ENCODE results near the gene VPS45. TPM values are rescaled to one million over a fixed set of nuclear protein-coding genes. Genes with fewer than 3 reads are reported as not detected.
"Not testable (repeated sequence)": the region's sequence is repeated elsewhere in the genome, so short reads cannot be mapped to it uniquely, and the experiment has no call there.

VPS45 gene
- total RNA-seq, 1 donor, result 36.9 TPM

- no peak for TF ChIP-seq CTCF (IDR thresholded peaks at IDR 0.05; ENCODE audit: extremely low read depth, low read depth, low read length)
- Histone ChIP-seq H3K36me3 (ENCODE audit: insufficient read depth, low read length) (peaks cover 4% of the 10 kb centered on the region), H3K4me2 (ENCODE audit: insufficient read depth, low read length) (no peak overlapping the region), H3K27me3 (ENCODE audit: insufficient read depth, low read length) (no peaks in the 10 kb centered on the region), H3K4me3 (ENCODE audit: insufficient read depth, low read length) (no peak overlapping the region), H3K27ac (ENCODE audit: low read depth, low read length) (no peak overlapping the region), H3K79me2 (ENCODE audit: insufficient read depth, low read length) (no peaks in the 10 kb centered on the region), H2AFZ (ENCODE audit: low read length) (no peak overlapping the region), H4K20me1 (ENCODE audit: insufficient read depth, low read length) (no peaks in the 10 kb centered on the region), H3K9me3 (ENCODE audit: low read depth, low read length) (no peaks in the 10 kb centered on the region), H3K4me1 (ENCODE audit: insufficient read depth, low read length) (no peaks in the 10 kb centered on the region)
- no peak for DNase-seq (ENCODE audit: insufficient read length, low spot score, missing footprints)
Measured at GRCh38 chr1:150127868-150128267, 60.3 kb downstream of the VPS45 start.

- DNase-seq (ENCODE audit: insufficient read length, low spot score, missing footprints), result no peak
- H3K36me3 ChIP-seq (ENCODE audit: insufficient read depth, low read length), result peaks cover 4% of the 10 kb centered on the region
- H3K79me2 ChIP-seq (ENCODE audit: insufficient read depth, low read length), result no peaks in the 10 kb centered on the region
Measured at GRCh38 chr1:150132372-150132771, 64.8 kb downstream of the VPS45 start.

GRCh38 chr1:150134537-150134936 is 67.0 kb downstream of the VPS45 start:
- Histone ChIP-seq H3K27ac (ENCODE audit: low read depth, low read length) (no peak overlapping the region), H2AFZ (ENCODE audit: low read length) (no peak overlapping the region), H3K79me2 (ENCODE audit: insufficient read depth, low read length) (no peaks in the 10 kb centered on the region), H3K4me2 (ENCODE audit: insufficient read depth, low read length) (no peak overlapping the region), H3K36me3 (ENCODE audit: insufficient read depth, low read length) (peaks cover 3% of the 10 kb centered on the region), H3K4me3 (ENCODE audit: insufficient read depth, low read length) (no peak overlapping the region), H3K9me3 (ENCODE audit: low read depth, low read length) (no peaks in the 10 kb centered on the region), H4K20me1 (ENCODE audit: insufficient read depth, low read length) (no peaks in the 10 kb centered on the region), H3K4me1 (ENCODE audit: insufficient read depth, low read length) (peaks cover 4% of the 10 kb centered on the region), H3K27me3 (ENCODE audit: insufficient read depth, low read length) (no peaks in the 10 kb centered on the region)
- no peak for TF ChIP-seq CTCF (IDR thresholded peaks at IDR 0.05; ENCODE audit: extremely low read depth, low read depth, low read length)
- no peak for DNase-seq (ENCODE audit: insufficient read length, low spot score, missing footprints)

More at GRCh38 chr1:150132372-150132771, 64.8 kb downstream of the VPS45 start:
- no peaks in the 10 kb centered on the region for H3K9me3 ChIP-seq (ENCODE audit: low read depth, low read length)
- H3K27ac ChIP-seq (ENCODE audit: low read depth, low read length), result no peak overlapping the region
- H3K4me1 ChIP-seq (ENCODE audit: insufficient read depth, low read length), result peaks cover 4% of the 10 kb centered on the region
- no peak for TF ChIP-seq CTCF (IDR thresholded peaks at IDR 0.05; ENCODE audit: extremely low read depth, low read depth, low read length)
- H4K20me1 ChIP-seq (ENCODE audit: insufficient read depth, low read length), result no peaks in the 10 kb centered on the region
- no peak overlapping the region for H3K4me2 ChIP-seq (ENCODE audit: insufficient read depth, low read length)
- H3K27me3 ChIP-seq (ENCODE audit: insufficient read depth, low read length), result no peaks in the 10 kb centered on the region
- no peak overlapping the region for H2AFZ ChIP-seq (ENCODE audit: low read length)
- H3K4me3 ChIP-seq (ENCODE audit: insufficient read depth, low read length), result no peak overlapping the region

- not testable (repeated sequence) for H3K79me2 ChIP-seq (ENCODE audit: insufficient read depth, low read length); DNase-seq (ENCODE audit: insufficient read length, low spot score, missing footprints); H3K4me3 ChIP-seq (ENCODE audit: insufficient read depth, low read length); H4K20me1 ChIP-seq (ENCODE audit: insufficient read depth, low read length); H2AFZ ChIP-seq (ENCODE audit: low read length); H3K27me3 ChIP-seq (ENCODE audit: insufficient read depth, low read length); H3K4me1 ChIP-seq (ENCODE audit: insufficient read depth, low read length); H3K27ac ChIP-seq (ENCODE audit: low read depth, low read length); H3K36me3 ChIP-seq (ENCODE audit: insufficient read depth, low read length); H3K4me2 ChIP-seq (ENCODE audit: insufficient read depth, low read length); H3K9me3 ChIP-seq (ENCODE audit: low read depth, low read length)
Measured at GRCh38 chr1:150135400-150135799, 67.8 kb downstream of the VPS45 start.

All from osteoblast (primary cell).